GM18951 (cell line): ENCODE measurements around the gene TMBIM4.

Experiments used
- POLR2A ChIP-seq: IDR thresholded peaks from 4 replicates; pipeline ENCODE4 v1.6.1; 2011; ENCODE audit warnings: mild to moderate bottlenecking; ENCODE audit not compliant: insufficient read length, insufficient read depth; ENCODE audit errors: extremely low read depth
- in situ Hi-C: fragments of 300-500 bp; cut with MboI; formaldehyde crosslinking; loops from one replicate; pipeline ENCODE4 v1.12.0; 2022; ENCODE audit warnings: low sequenced_read_pairs, mixed read lengths, inconsistent platforms; ENCODE audit not compliant: unreplicated experiment

Gene TMBIM4

GRCh38 chr12:66085998-66086397 is 83.8 kb downstream of the TMBIM4 start:
- no peak for TF ChIP-seq POLR2A
- in situ Hi-C loops, result loop anchor here (25.0 kb wide), 2 partner anchors 499 to 774 kb away; no protein-coding TSS in a partner anchor
